A673 (cell line): ENCODE data around the gene PINLYP.

Source experiments
- CTCF ChIP-seq: fragments of 300-800, 200-600 bp; sonication (generic); conservative IDR thresholded peaks from 2 replicates; pipeline ENCODE4 v1.5.1; 2017; ENCODE audit warnings: low read depth, mild to moderate bottlenecking, antibody characterized with exemption, low read length, moderate library complexity, mixed read lengths
- EZH2 ChIP-seq: fragments of 200-600 bp; sonication (generic); IDR thresholded peaks from 2 replicates; pipeline ENCODE4 v1.6.1; 2017; ENCODE audit warnings: borderline replicate concordance, low read depth, mild to moderate bottlenecking, mixed read lengths, antibody characterized with exemption, low read length; ENCODE audit not compliant: poor library complexity, severe bottlenecking

- no peak for TF ChIP-seq CTCF
- TF ChIP-seq EZH2, result no peak
Observed at GRCh38 chr19:43561139-43561970, 14.2 kb upstream of the PINLYP start.
